Measurements from ENCODE around the gene RALGAPA2. TPM values are rescaled to one million over a fixed set of nuclear protein-coding genes. Genes with fewer than 3 reads are reported as not detected.

The RALGAPA2 gene
- total RNA-seq, 1 experiment from 2014 or later = 18.2 TPM

- TF ChIP-seq GRHL2 (CRISPR knock-in tag; IDR thresholded peaks at IDR 0.05; ENCODE audit: insufficient replicate concordance, severe bottlenecking) = no peak
- TF ChIP-seq NFATC4 (CRISPR knock-in tag; IDR thresholded peaks at IDR 0.05) = no peak
- no peak for TF ChIP-seq NFYB (CRISPR knock-in tag; conservative IDR thresholded peaks at IDR 0.05; ENCODE audit: low read depth)
These were observed 298.6 kb downstream of the RALGAPA2 start (continued) for GRCh38 chr20:20413810-20414281.

DNA sequence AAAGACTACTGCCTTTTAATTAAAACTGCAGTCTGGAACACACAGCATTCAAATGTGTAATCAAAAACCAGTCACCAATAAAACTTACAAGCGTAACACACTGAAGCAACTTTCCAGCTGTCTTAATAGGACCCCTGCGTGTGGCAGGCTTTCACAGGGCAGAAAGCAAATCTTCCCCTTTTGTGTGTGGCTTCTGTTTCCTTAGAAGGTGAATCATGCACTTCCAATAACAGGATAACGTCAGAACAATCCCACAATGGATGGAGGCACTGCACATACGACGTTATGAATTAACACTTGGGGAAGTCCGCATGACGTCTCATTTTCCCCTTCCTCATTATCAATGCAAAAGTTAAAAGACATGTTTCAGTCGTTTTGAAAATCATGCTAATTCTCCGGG lies 299.7 kb downstream of the RALGAPA2 start:
- H3K27ac Mint-ChIP-seq = no peak overlapping the region
- DNase-seq (ENCODE audit: low spot score) = no peak
- ATAC-seq = no peak
- H3K36me3 Mint-ChIP-seq = no peaks in the 10 kb centered on the region
- H3K9me3 Mint-ChIP-seq = no peaks in the 10 kb centered on the region
- ChIA-PET POLR2A (interaction anchor here (0.6 kb wide), 1 partner anchor 23 kb away, joined by 3 read pairs; no protein-coding TSS in a partner anchor), CTCF (no interaction called here)
- H3K27me3 Mint-ChIP-seq (ENCODE audit: low read depth) = no peaks in the 10 kb centered on the region
- no peak overlapping the region for H3K4me3 Mint-ChIP-seq
- H3K4me1 Mint-ChIP-seq = peaks cover 61% of the 10 kb centered on the region
- no peak for TF ChIP-seq ZNF138 (CRISPR knock-in tag; conservative IDR thresholded peaks at IDR 0.05)
- TF ChIP-seq CREB1 (CRISPR knock-in tag; IDR thresholded peaks at IDR 0.05) = no peak
- TF ChIP-seq ZNF425 (CRISPR knock-in tag; conservative IDR thresholded peaks at IDR 0.05) = no peak

DNA sequence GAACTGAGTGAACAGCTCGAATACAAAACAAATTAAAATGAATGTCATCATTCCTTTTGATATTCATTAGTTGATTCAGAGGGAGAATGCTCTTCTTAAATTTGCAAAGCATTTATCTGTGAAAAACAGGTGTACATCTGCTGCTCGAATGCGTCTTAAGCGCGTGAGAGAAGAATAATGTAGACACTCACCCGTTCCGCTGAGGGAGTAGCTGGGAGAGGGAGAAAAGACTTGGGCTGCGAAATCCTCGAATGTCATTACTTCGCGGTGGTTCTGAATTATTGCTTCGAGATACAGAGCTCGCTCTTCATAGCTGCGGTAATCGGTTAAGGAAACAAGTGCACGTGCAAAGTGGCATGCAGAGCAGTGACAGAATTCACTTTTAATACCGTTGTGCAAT lies 300.6 kb downstream of the RALGAPA2 start:
- Mint-ChIP-seq H3K36me3 (no peaks in the 10 kb centered on the region), H3K4me1 (peaks cover 61% of the 10 kb centered on the region), H3K27ac (no peak overlapping the region; the same call in 1 of the 2 replicates), H3K27me3 (ENCODE audit: low read depth) (no peaks in the 10 kb centered on the region), H3K9me3 (no peaks in the 10 kb centered on the region), H3K4me3 (no peak overlapping the region)
- ATAC-seq (no peak), DNase-seq (ENCODE audit: low spot score) (no peak)
- POLR2A ChIA-PET = no interaction called here
- CTCF ChIA-PET = interaction anchor here (0.8 to 2.3 kb wide), 2 partner anchors 42 to 182 kb away, joined by 4 to 14 read pairs; no protein-coding TSS in a partner anchor
- no peak for TF ChIP-seq CREB1 (CRISPR knock-in tag; IDR thresholded peaks at IDR 0.05)
- TF ChIP-seq, protein P1, sequence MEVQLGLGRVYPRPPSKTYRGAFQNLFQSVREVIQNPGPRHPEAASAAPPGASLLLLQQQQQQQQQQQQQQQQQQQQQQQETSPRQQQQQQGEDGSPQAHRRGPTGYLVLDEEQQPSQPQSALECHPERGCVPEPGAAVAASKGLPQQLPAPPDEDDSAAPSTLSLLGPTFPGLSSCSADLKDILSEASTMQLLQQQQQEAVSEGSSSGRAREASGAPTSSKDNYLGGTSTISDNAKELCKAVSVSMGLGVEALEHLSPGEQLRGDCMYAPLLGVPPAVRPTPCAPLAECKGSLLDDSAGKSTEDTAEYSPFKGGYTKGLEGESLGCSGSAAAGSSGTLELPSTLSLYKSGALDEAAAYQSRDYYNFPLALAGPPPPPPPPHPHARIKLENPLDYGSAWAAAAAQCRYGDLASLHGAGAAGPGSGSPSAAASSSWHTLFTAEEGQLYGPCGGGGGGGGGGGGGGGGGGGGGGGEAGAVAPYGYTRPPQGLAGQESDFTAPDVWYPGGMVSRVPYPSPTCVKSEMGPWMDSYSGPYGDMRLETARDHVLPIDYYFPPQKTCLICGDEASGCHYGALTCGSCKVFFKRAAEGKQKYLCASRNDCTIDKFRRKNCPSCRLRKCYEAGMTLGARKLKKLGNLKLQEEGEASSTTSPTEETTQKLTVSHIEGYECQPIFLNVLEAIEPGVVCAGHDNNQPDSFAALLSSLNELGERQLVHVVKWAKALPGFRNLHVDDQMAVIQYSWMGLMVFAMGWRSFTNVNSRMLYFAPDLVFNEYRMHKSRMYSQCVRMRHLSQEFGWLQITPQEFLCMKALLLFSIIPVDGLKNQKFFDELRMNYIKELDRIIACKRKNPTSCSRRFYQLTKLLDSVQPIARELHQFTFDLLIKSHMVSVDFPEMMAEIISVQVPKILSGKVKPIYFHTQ (CRISPR knock-in tag; IDR thresholded peaks at IDR 0.05) = no peak
- TF ChIP-seq, protein P2, sequence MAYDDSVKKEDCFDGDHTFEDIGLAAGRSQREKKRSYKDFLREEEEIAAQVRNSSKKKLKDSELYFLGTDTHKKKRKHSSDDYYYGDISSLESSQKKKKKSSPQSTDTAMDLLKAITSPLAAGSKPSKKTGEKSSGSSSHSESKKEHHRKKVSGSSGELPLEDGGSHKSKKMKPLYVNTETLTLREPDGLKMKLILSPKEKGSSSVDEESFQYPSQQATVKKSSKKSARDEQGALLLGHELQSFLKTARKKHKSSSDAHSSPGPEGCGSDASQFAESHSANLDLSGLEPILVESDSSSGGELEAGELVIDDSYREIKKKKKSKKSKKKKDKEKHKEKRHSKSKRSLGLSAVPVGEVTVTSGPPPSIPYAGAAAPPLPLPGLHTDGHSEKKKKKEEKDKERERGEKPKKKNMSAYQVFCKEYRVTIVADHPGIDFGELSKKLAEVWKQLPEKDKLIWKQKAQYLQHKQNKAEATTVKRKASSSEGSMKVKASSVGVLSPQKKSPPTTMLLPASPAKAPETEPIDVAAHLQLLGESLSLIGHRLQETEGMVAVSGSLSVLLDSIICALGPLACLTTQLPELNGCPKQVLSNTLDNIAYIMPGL (CRISPR knock-in tag; IDR thresholded peaks at IDR 0.05) = no peak
- no peak for TF ChIP-seq ZNF423 (CRISPR knock-in tag; IDR thresholded peaks at IDR 0.05)
- TF ChIP-seq ZNF425 (CRISPR knock-in tag; conservative IDR thresholded peaks at IDR 0.05) = no peak
- TF ChIP-seq ZNF232 (CRISPR knock-in tag; IDR thresholded peaks at IDR 0.05) = no peak
- TF ChIP-seq ZNF396 (CRISPR knock-in tag; IDR thresholded peaks at IDR 0.05; ENCODE audit: borderline replicate concordance) = no peak
- TF ChIP-seq ZNF263 (CRISPR knock-in tag; IDR thresholded peaks at IDR 0.05; ENCODE audit: low read depth) = no peak
- TF ChIP-seq NFATC4 (CRISPR knock-in tag; IDR thresholded peaks at IDR 0.05) = no peak
- TF ChIP-seq, protein P3, sequence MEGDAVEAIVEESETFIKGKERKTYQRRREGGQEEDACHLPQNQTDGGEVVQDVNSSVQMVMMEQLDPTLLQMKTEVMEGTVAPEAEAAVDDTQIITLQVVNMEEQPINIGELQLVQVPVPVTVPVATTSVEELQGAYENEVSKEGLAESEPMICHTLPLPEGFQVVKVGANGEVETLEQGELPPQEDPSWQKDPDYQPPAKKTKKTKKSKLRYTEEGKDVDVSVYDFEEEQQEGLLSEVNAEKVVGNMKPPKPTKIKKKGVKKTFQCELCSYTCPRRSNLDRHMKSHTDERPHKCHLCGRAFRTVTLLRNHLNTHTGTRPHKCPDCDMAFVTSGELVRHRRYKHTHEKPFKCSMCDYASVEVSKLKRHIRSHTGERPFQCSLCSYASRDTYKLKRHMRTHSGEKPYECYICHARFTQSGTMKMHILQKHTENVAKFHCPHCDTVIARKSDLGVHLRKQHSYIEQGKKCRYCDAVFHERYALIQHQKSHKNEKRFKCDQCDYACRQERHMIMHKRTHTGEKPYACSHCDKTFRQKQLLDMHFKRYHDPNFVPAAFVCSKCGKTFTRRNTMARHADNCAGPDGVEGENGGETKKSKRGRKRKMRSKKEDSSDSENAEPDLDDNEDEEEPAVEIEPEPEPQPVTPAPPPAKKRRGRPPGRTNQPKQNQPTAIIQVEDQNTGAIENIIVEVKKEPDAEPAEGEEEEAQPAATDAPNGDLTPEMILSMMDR (IDR thresholded peaks at IDR 0.05) = no peak
